Liver (tissue), 9 donors: ENCODE measurements around the gene PLS3. TPM values are rescaled to one million over a fixed set of nuclear protein-coding genes. Genes with fewer than 3 reads are reported as not detected.
A peak's percentile ranks its signal among the peaks of the same experiment; 100 is the strongest.

Source experiments
- DNase-seq: peaks from one replicate; pipeline ENCODE4 v3.0.0-alpha.2; 2017; ENCODE audit warnings: low spot score
- H3K27ac ChIP-seq, 2 donors: one replicate each; pipeline ENCODE4 v1.7.0; 2013; ENCODE audit warnings: inconsistent platforms in 2 of 2, low read length in 2 of 2, control low read depth in 1 of 2, low read depth in 1 of 2, mild to moderate bottlenecking in 1 of 2
- H3K27me3 ChIP-seq, 4 donors: one replicate each; pipeline versions ENCODE4 v1.6.1 to v1.7.0; 2013; ENCODE audit warnings: low read length in 3 of 4, inconsistent platforms in 1 of 4, mild to moderate bottlenecking in 1 of 4, moderate library complexity in 1 of 4; ENCODE audit not compliant: control insufficient read depth in 4 of 4, insufficient read depth in 4 of 4
- H3K36me3 ChIP-seq, 4 donors: one replicate each; pipeline versions ENCODE4 v1.6.1 to v1.7.0; 2013; ENCODE audit warnings: low read length in 3 of 4, mild to moderate bottlenecking in 3 of 4, low read depth in 1 of 4, moderate library complexity in 1 of 4; ENCODE audit not compliant: control insufficient read depth in 4 of 4, insufficient read depth in 3 of 4
- H3K4me1 ChIP-seq, 4 donors: one replicate each; pipeline versions ENCODE4 v1.6.1 to v1.7.0; 2013; ENCODE audit warnings: low read length in 3 of 4, mild to moderate bottlenecking in 3 of 4, moderate library complexity in 1 of 4; ENCODE audit not compliant: control insufficient read depth in 4 of 4, insufficient read depth in 4 of 4
- H3K4me3 ChIP-seq, 3 donors: one replicate each; pipeline versions ENCODE4 v1.6.1 to v1.7.0; 2013; ENCODE audit warnings: low read length in 3 of 3, control low read depth in 1 of 3, low read depth in 1 of 3, mild to moderate bottlenecking in 1 of 3
- H3K9ac ChIP-seq, 2 donors: one replicate each; pipeline ENCODE4 v1.7.0; 2013; ENCODE audit warnings: low read length in 2 of 2, mild to moderate bottlenecking in 2 of 2, moderate library complexity in 2 of 2, control low read depth in 1 of 2, low read depth in 1 of 2
- H3K9me3 ChIP-seq, 4 donors: one replicate each; pipeline versions ENCODE4 v1.6.1 to v1.7.0; 2013; ENCODE audit warnings: low read length in 3 of 4; ENCODE audit not compliant: control insufficient read depth in 4 of 4
- ATF3 ChIP-seq: IDR thresholded peaks from 2 replicates; pipeline ENCODE4 v1.6.1; 2016; ENCODE audit warnings: antibody characterized with exemption
- CTCF ChIP-seq: fragments of 150-350 bp; IDR thresholded peaks from 2 replicates; pipeline ENCODE4 v1.5.1; 2017; ENCODE audit warnings: improper control_type of control experiment, low read depth, low read length; ENCODE audit not compliant: missing input control
- FOXA1 ChIP-seq: IDR thresholded peaks from 2 replicates; pipeline ENCODE4 v1.6.1; 2016; ENCODE audit warnings: antibody characterized with exemption
- FOXA2 ChIP-seq: IDR thresholded peaks from 2 replicates; pipeline ENCODE4 v1.6.1; 2016; ENCODE audit warnings: antibody characterized with exemption
- GABPA ChIP-seq, 2 donors: IDR thresholded peaks in 1 of 2; conservative IDR thresholded peaks in 1 of 2; 2 replicates each; pipeline ENCODE4 v1.6.1; 2016; ENCODE audit warnings: antibody characterized with exemption in 2 of 2, mild to moderate bottlenecking in 1 of 2, moderate library complexity in 1 of 2
- HNF4A ChIP-seq, 2 donors: conservative IDR thresholded peaks; 2 replicates each; pipeline ENCODE4 v1.6.1; 2016; ENCODE audit warnings: antibody characterized with exemption in 2 of 2, mild to moderate bottlenecking in 2 of 2
- HNF4G ChIP-seq: IDR thresholded peaks from 2 replicates; pipeline ENCODE4 v1.6.1; 2016; ENCODE audit warnings: antibody characterized with exemption
- MAX ChIP-seq: IDR thresholded peaks from 2 replicates; pipeline ENCODE4 v1.6.1; 2016; ENCODE audit warnings: antibody characterized with exemption
- NR2F2 ChIP-seq: IDR thresholded peaks from 2 replicates; pipeline ENCODE4 v1.6.1; 2016; ENCODE audit warnings: antibody characterized with exemption
- RAD21 ChIP-seq, 2 donors: IDR thresholded peaks; 2 replicates each; pipeline ENCODE4 v1.6.1; 2016; ENCODE audit warnings: antibody characterized with exemption in 2 of 2, mild to moderate bottlenecking in 2 of 2
- REST ChIP-seq: IDR thresholded peaks from 2 replicates; pipeline ENCODE4 v1.6.1; 2016; ENCODE audit warnings: antibody characterized with exemption, mild to moderate bottlenecking
- RXRA ChIP-seq, 2 donors: IDR thresholded peaks; 2 replicates each; pipeline ENCODE4 v1.6.1; 2017 to 2018; ENCODE audit warnings: antibody characterized with exemption in 2 of 2, mild to moderate bottlenecking in 1 of 2
- SP1 ChIP-seq: IDR thresholded peaks from 2 replicates; pipeline ENCODE4 v1.6.1; 2018; ENCODE audit warnings: antibody characterized with exemption, mild to moderate bottlenecking
- TAF1 ChIP-seq: conservative IDR thresholded peaks from 2 replicates; pipeline ENCODE4 v1.6.1; 2016; ENCODE audit warnings: antibody characterized with exemption, mild to moderate bottlenecking
- YY1 ChIP-seq: IDR thresholded peaks from 2 replicates; pipeline ENCODE4 v1.6.1; 2016; ENCODE audit warnings: antibody characterized with exemption, mild to moderate bottlenecking
- ZBTB33 ChIP-seq: IDR thresholded peaks from 2 replicates; pipeline ENCODE4 v1.6.1; 2016; ENCODE audit warnings: antibody characterized with exemption
- WGBS: extraction: QIAGEN DNeasy Blood & Tissue Kit; methylation state at CpG from one replicate; pipeline ENCODE4 v1.1.7; 2013; 5-methylcytosine and 5-hydroxymethylcytosine counted together
- polyA plus RNA-seq, 2 donors: library from polyadenylated mRNA; stranded (reverse) in 1 of 2; unstranded in 1 of 2; fragments of 200-250 nt in 1 of 2; fragments of >200 nt in 1 of 2; fragmentation: Nextera tagmentation in 1 of 2; extraction: Ambion mirVana in 1 of 2; gene quantifications; one replicate each; pipeline versions ENCODE4 v1.2.1 to v1.2.3, GENCODE V29; 2013 to 2015
- total RNA-seq, 2 donors: library from RNA; depleted of rRNA; stranded (reverse); fragments of >200 nt; gene quantifications; one replicate each; pipeline ENCODE4 v1.2.3, GENCODE V29; 2014
- donor health status: healthy.
- donor health status: healthy.
- donor health status: healthy.
- donor health status: healthy.
- donor health status: healthy.

Gene PLS3
- total and polyA plus RNA-seq, 4 donors = 56.3 to 119 (median 71.6) TPM

GRCh38 chrX:115563633-115564162 is 2.7 kb downstream of the PLS3 start:
- Histone ChIP-seq H3K9ac (peak overlapping the region in 1 of 2 donors; percentile 59), H3K4me3 (peak overlapping the region; percentile 35 to 87 (median 79)), H3K4me1 (peaks cover 3 to 21% (median 13%) of the 10 kb centered on the region in 4 donors), H3K27ac (peak overlapping the region; percentile 65 to 93), H3K36me3 (no peaks in the 10 kb centered on the region), H3K27me3 (no peaks in the 10 kb centered on the region), H3K9me3 (no peaks in the 10 kb centered on the region)
- 14% methylated on average over 4 of the region's 4 CpGs for WGBS
- TF ChIP-seq SP1 = no peak
- TF ChIP-seq RXRA (IDR thresholded peaks at IDR 0.05) = no peak
- TF ChIP-seq ZBTB33 = no peak
- no peak for TF ChIP-seq FOXA1
- no peak for TF ChIP-seq REST
- TF ChIP-seq HNF4G = no peak
- no peak for TF ChIP-seq YY1
- TF ChIP-seq RAD21 (IDR thresholded peaks at IDR 0.05) = no peak
- no peak for TF ChIP-seq NR2F2
- TF ChIP-seq ATF3 = no peak
- no peak for TF ChIP-seq CTCF
- TF ChIP-seq GABPA (IDR thresholded peaks at IDR 0.05 in 1 of 2, conservative IDR thresholded peaks at IDR 0.05 in 1 of 2) = no peak
- TF ChIP-seq HNF4A (conservative IDR thresholded peaks at IDR 0.05) = no peak
- no peak for DNase-seq

GRCh38 chrX:115564243-115564642 is 3.3 kb downstream of the PLS3 start:
- no peak for DNase-seq
- Histone ChIP-seq H3K9me3 (no peaks in the 10 kb centered on the region), H3K36me3 (no peaks in the 10 kb centered on the region), H3K4me3 (peak overlapping the region in 2 of 3 donors; percentile 6 to 20), H3K9ac (no peak overlapping the region), H3K27ac (peak overlapping the region; percentile 65 to 93), H3K27me3 (no peaks in the 10 kb centered on the region), H3K4me1 (peaks cover 3 to 21% (median 13%) of the 10 kb centered on the region in 4 donors)
- 24% methylated on average over 2 of the region's 2 CpGs for WGBS
- TF ChIP-seq ATF3 (peak; percentile 38), REST (no peak), RXRA (IDR thresholded peaks at IDR 0.05) (peak; percentile 16 to 48), HNF4A (conservative IDR thresholded peaks at IDR 0.05) (peak; percentile 79 to 81), HNF4G (peak; percentile 44), MAX (no peak), YY1 (peak; percentile 53), RAD21 (IDR thresholded peaks at IDR 0.05) (peak; percentile 16 to 28), FOXA1 (peak; percentile 11), SP1 (peak; percentile 47), ZBTB33 (no peak), NR2F2 (no peak), FOXA2 (no peak), TAF1 (no peak), GABPA (IDR thresholded peaks at IDR 0.05 in 1 of 2, conservative IDR thresholded peaks at IDR 0.05 in 1 of 2) (no peak)
